ENCODE results near the gene MTMR2. TPM values are rescaled to one million over a fixed set of nuclear protein-coding genes. Genes with fewer than 3 reads are reported as not detected.
A peak's percentile ranks its signal among the peaks of the same experiment; 100 is the strongest.

The MTMR2 gene
- total RNA-seq (2014; rRNA removed; shearing (Covaris generic); ENCODE audit: low replicate concordance) = 24.8 and 36.6 TPM in 2 replicates

DNA sequence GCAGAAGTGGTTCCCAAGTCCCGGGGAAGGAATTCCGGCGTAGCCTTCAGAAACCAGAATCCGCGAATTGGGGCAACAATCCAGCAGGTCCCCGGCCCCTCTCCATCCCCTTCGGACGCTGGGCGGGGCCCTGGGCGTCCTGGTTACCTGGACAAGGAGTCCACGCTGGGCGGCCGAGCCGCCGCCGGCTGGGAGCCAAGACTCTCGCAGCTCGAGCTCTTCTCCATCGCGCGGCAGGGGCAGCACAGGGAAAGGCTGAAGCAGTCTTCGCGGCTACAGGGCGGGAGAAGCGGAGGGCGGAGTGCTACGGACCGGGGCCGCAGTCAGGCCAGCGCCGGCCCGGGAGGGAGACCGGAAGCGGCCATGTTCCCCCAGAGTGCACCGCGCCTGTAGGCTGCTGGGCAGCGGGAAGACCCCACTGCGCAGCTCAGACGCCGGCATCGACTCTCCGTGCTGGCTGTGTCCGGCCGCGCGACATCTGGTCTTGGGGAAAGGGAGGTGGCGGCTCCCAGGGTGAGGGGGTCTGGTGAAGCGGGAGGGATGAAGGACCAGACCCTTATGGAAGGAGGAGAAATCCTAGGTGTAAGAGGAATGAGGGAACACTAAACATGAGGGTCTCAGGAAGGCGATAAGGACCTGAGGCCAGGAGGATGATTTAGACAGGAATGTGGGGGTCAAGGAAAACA is at the start of gene MTMR2:
Gene MTMR2, minus strand, starts transcription at position 380 of the 686 bp plus-strand sequence. Its CDS starts 153 bp downstream, at position 227.
- in situ Hi-C loops (cut with HindIII; ENCODE audit: low pct_unique_long_range_greater_than_20kb, low sequenced_read_pairs) = no loop called here
- peak; percentile 80 for DNase-seq (ENCODE audit: low read depth)

GRCh38 chr11:95972060-95972459 is 48.2 kb upstream of the MTMR2 start:
- in situ Hi-C loops (cut with HindIII; ENCODE audit: low pct_unique_long_range_greater_than_20kb, low sequenced_read_pairs) = no loop called here
- no peak for DNase-seq (ENCODE audit: low read depth)

DNA sequence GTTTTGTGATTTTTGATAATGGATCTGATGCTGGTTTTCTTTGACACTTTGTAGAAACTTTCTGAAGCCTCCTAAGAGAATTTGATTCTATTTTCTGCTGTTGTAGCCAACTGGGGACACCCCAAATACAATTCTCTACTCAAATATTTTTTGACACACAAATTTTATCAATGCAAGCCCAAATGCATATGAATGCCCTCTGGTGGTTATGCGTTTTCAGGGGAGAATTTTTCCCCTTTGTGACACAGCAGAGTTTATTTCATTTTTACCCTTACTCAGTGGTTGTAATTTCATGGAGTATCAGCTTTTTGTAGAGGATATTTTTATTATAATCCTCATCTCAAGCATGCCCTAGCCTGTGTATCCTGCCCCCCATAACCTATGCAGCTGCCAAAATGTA is 44.7 kb upstream of the MTMR2 start:
- no peak for DNase-seq (ENCODE audit: low read depth)
- in situ Hi-C loops (cut with HindIII; ENCODE audit: low pct_unique_long_range_greater_than_20kb, low sequenced_read_pairs) = no loop called here

GRCh38 chr11:95964281-95964680 is 40.4 kb upstream of the MTMR2 start:
- DNase-seq (ENCODE audit: low read depth) = no peak
- in situ Hi-C loops (cut with HindIII; ENCODE audit: low pct_unique_long_range_greater_than_20kb, low sequenced_read_pairs) = no loop called here

DNA sequence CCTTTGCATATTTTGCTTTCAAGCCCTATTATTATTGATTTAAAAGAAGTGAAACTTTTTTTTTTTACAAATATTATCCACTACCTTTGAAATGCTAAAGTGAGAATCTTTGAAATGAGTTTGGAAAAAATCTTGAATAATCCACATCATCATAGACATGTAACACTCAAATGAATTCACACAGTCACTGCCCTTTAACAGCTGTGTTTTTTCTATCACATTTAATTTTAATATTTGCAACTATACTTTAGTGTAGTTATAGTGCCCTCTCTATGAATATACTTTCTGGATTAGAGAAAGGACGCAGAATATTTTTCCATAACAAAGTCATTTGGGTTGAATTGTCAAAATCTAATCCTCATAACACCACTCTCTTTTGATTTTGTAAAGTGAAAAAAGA is 37.9 kb upstream of the MTMR2 start:
- no peak for DNase-seq (ENCODE audit: low read depth)
- in situ Hi-C loops (cut with HindIII; ENCODE audit: low pct_unique_long_range_greater_than_20kb, low sequenced_read_pairs) = no loop called here

- DNase-seq (ENCODE audit: low read depth) = no peak
- in situ Hi-C loops (cut with HindIII; ENCODE audit: low pct_unique_long_range_greater_than_20kb, low sequenced_read_pairs) = no loop called here
Observed at GRCh38 chr11:95950905-95951304, 27.0 kb upstream of the MTMR2 start.

DNA sequence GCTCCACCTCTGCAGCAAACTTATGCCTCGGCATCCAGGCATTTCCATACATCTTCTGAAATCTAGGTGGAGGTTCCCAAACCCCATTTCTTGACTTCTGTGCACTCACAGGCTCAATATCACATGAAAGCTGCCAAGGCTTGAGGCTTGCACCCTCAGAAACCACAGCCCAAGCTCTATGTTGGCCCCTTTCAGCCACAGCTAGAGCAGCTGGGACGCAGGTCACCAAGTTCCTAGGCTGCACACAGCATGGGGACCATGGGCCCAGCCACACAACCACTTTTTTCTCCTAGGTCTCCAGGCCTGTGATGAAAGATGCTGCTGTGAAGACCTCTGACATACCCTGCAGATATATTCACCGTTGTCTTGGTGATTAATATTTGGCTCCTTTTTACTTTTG is 24.7 kb upstream of the MTMR2 start:
- no peak for DNase-seq (ENCODE audit: low read depth)
- in situ Hi-C loops (cut with HindIII; ENCODE audit: low pct_unique_long_range_greater_than_20kb, low sequenced_read_pairs) = no loop called here

DNA sequence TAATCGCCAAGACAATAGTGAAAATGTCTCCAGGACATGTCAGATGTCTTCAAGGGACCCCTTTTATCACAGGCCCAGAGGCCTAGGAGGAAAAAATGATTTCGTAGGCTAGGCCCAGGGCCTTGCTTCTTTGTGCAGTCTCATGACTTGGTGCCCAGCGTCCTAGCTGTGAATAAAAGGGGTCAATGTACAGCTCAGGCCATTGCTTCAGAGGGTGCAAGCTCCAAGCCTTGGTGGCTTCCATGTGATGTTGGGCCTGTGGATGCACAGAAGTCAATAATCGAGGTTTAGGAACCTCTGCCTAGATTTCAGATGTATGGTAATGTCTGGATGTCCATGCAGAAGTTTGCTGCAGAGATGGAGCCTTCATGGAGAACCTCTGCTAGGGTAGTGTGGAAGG is 20.7 kb upstream of the MTMR2 start:
- no peak for DNase-seq (ENCODE audit: low read depth)
- in situ Hi-C loops (cut with HindIII; ENCODE audit: low pct_unique_long_range_greater_than_20kb, low sequenced_read_pairs) = no loop called here

DNA sequence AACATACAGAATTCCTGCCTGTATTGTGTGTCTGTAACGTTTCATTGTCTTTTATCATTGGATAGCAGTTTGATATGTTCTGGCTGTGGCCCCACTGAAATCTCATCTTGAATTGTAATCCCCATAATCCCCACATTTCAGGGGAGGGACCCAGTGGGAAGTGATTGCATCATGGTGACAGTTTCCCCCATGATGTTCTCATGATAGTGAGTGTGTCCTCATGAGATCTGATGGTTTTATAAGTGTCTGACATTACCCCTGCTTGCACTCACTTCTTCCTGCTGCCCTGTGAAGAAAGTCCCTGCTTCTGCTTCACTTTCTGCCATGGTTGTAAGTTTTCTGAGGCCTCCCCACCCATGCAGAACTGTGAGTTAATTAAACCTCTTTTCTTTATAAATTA is 19.6 kb upstream of the MTMR2 start:
- in situ Hi-C loops (cut with HindIII; ENCODE audit: low pct_unique_long_range_greater_than_20kb, low sequenced_read_pairs) = no loop called here
- DNase-seq (ENCODE audit: low read depth) = no peak

DNA sequence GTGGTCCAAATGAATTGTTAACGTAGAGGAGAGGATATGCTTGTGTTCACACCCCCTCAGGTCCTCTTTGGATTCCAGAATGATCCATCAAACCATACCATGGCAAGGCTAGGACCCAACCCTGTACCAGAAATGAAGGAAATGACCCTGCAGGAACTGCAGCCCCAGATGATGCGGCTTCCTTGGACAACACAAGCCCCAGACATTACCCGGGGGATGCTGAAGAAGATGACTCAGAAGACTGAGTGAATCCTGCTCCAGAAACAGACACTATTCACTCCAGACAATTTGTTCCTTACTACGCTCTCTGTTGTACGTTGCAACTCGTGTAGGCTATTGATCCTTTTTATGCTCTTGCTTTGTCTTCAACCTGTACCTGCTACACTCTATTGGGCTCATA is 15.2 kb upstream of the MTMR2 start:
- in situ Hi-C loops (cut with HindIII; ENCODE audit: low pct_unique_long_range_greater_than_20kb, low sequenced_read_pairs) = no loop called here
- DNase-seq (ENCODE audit: low read depth) = no peak

- in situ Hi-C loops (cut with HindIII; ENCODE audit: low pct_unique_long_range_greater_than_20kb, low sequenced_read_pairs) = no loop called here
- no peak for DNase-seq (ENCODE audit: low read depth)
Observed at GRCh38 chr11:95937358-95937757, 13.5 kb upstream of the MTMR2 start.

DNA sequence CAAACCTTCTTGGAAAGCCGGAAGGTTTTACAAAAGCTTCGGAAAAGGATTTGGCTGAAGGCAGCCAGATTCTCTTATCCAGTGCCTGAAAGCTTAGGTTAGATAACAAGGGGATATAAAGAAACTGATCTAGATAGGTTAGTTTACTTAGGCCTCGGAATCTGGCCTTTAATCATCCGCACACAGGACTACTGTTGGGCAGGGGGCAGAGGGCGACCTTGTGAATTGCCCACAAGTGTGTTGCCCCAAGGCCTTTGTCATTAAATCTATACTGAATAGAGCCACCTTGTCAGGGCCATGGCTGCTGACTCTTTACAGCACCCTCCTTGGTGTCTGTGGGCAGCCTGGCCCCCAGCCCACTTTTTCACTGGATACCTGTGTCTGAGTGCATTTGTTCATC is 9.7 kb upstream of the MTMR2 start:
- DNase-seq (ENCODE audit: low read depth) = no peak
- in situ Hi-C loops (cut with HindIII; ENCODE audit: low pct_unique_long_range_greater_than_20kb, low sequenced_read_pairs) = no loop called here

GRCh38 chr11:95931916-95932315 is 8.0 kb upstream of the MTMR2 start:
- DNase-seq (ENCODE audit: low read depth) = no peak
- in situ Hi-C loops (cut with HindIII; ENCODE audit: low pct_unique_long_range_greater_than_20kb, low sequenced_read_pairs) = no loop called here

DNA sequence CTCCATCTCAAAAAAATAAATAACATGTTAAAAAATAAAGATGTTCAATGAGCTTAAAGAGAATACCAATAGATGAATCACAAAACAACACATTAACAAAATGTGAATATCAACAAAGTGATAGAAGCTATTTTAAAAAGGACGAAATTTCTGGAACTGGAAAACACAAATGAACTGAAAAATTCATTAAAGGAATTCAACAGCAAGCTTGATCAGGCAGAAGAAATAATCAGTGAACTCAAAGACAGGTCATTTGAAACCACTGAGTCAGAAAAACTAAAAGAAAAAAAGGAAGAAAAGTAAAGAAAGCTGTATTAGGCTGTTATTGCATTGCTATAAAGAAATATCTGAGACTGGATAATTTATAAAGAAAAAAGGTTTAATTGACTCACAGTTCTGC is 7.0 kb upstream of the MTMR2 start:
- DNase-seq (ENCODE audit: low read depth) = no peak
- in situ Hi-C loops (cut with HindIII; ENCODE audit: low pct_unique_long_range_greater_than_20kb, low sequenced_read_pairs) = no loop called here

GRCh38 chr11:95926726-95927125 is 2.8 kb upstream of the MTMR2 start:
- in situ Hi-C loops (cut with HindIII; ENCODE audit: low pct_unique_long_range_greater_than_20kb, low sequenced_read_pairs) = no loop called here
- DNase-seq (ENCODE audit: low read depth) = no peak

DNA sequence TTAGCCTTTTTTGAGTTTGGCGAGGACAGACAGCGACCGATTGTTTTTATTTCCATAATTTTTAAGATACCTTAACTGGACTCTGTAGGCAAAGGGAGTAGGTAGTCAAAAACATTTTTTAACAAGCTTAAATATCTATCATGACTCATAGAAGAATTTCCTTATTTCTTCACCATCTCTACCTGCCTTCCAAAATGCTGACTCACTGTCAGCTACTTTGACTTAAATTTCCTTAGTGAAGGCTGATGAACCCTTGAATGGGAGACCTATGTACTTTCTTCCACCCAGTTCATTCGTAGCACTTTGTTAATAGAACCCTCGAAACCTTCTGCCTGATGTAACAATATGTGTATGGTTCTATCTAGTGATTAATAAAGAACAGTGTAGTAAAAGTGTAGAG is 1.1 kb upstream of the MTMR2 start:
- DNase-seq (ENCODE audit: low read depth) = peak; percentile 65
- in situ Hi-C loops (cut with HindIII; ENCODE audit: low pct_unique_long_range_greater_than_20kb, low sequenced_read_pairs) = no loop called here

- in situ Hi-C loops (cut with HindIII; ENCODE audit: low pct_unique_long_range_greater_than_20kb, low sequenced_read_pairs) = no loop called here
- no peak for DNase-seq (ENCODE audit: low read depth)
Observed at GRCh38 chr11:95924414-95924760, 480 bp upstream of the MTMR2 start.

GRCh38 chr11:95923439-95923727 is 524 bp downstream of the MTMR2 start:
- in situ Hi-C loops (cut with HindIII; ENCODE audit: low pct_unique_long_range_greater_than_20kb, low sequenced_read_pairs) = no loop called here
- no peak for DNase-seq (ENCODE audit: low read depth)

DNA sequence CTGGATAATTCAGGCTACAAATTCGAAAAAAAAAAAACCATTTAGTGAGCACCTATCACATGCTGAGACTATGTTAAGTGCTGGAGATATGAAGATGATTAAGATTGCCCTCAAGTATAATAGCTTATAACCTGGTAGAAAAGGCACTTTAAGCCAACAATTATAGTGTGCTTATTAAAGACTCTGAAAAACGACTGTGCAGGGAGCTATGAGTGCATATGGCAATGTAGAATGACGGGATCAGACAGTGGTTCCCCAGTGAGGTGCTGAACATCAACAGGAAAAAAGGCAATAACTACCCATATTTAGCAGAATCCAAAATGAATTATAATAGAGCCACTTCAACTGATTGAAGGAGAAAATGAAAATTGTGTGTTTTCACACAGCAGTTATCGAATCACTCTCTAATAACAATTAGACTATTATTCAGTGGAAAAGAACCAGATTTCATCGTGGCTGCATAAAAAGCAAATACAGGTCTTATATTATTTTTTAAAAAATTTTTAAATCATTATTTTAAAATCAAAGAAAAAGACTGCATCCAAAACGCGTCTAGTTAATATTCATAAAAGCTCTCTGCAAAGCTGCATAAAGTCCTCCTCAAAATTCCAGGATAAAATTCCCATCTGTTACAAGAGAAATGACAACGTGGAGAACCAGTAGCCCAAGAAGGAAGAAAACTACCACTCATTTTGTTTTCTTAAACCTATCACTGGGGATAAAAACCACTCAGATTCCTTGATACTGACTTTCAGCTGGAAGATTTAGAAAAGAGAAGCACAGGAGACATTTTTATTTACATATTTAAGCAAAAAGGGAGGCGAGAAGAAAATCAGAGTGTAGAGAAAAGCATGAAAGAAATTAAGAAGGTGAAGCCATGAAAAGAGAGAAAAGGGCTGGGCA is 1.1 kb downstream of the MTMR2 start:
- DNase-seq (ENCODE audit: low read depth) = no peak
- in situ Hi-C loops (cut with HindIII; ENCODE audit: low pct_unique_long_range_greater_than_20kb, low sequenced_read_pairs) = no loop called here

DNA sequence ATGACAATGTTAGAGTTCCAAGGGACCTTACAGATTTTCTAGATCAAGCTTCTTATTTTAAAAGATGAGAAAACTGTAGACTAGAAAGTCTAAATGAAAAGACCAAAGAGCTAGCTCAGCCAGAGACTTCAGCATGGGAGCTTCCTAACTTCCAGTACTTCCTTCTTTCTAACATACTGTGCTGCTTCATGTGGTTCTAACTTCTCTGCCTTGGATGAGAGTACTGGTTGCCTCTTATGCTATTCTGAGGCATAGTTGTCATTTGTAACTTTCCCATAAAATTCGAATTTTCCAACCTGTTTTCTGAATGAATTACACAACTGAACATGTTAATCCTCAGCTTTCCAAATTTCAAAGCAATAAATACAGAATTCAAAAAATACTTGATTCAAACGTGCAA is 1.8 kb downstream of the MTMR2 start:
- in situ Hi-C loops (cut with HindIII; ENCODE audit: low pct_unique_long_range_greater_than_20kb, low sequenced_read_pairs) = no loop called here
- no peak for DNase-seq (ENCODE audit: low read depth)
